HFFc6 (cell line): ENCODE results near the gene KCNC1. TPM values are rescaled to one million over a fixed set of nuclear protein-coding genes. Genes with fewer than 3 reads are reported as not detected.

ENCODE experiments used
- DNase-seq: peaks from one replicate; pipeline ENCODE4 v3.0.0-alpha.2; 2018
- H3K27ac Mint-ChIP-seq: 2 replicates; pipeline ENCODE4 v1.8.0; 2020; ENCODE audit warnings: mild to moderate bottlenecking, mixed read lengths
- H3K27me3 Mint-ChIP-seq: 2 replicates; pipeline ENCODE4 v1.8.0; 2021; ENCODE audit warnings: mild to moderate bottlenecking, moderate library complexity, mixed read lengths; ENCODE audit not compliant: insufficient read depth
- H3K36me3 Mint-ChIP-seq: 2 replicates; pipeline ENCODE4 v1.8.0; 2021; ENCODE audit warnings: low read depth, mixed read lengths
- H3K4me1 Mint-ChIP-seq: 2 replicates; pipeline ENCODE4 v1.8.0; 2020; ENCODE audit warnings: low read depth, mixed read lengths
- H3K4me3 Mint-ChIP-seq: 2 replicates; pipeline ENCODE4 v1.8.0; 2020; ENCODE audit warnings: mild to moderate bottlenecking, moderate library complexity, mixed read lengths
- H3K9me3 Mint-ChIP-seq: 2 replicates; pipeline ENCODE4 v1.8.0; 2020; ENCODE audit warnings: mild to moderate bottlenecking, mixed read lengths
- CTCF ChIP-seq: fragments of 200-600 bp; sonication (generic); IDR thresholded peaks from 2 replicates; pipeline ENCODE4 v1.5.0; 2021; ENCODE audit warnings: antibody characterized with exemption, mild to moderate bottlenecking
- total RNA-seq, 6 experiments: library from RNA; stranded (reverse); fragmentation: NEBNext Ultra II Directional; extraction: Animal tissue kit (Norgen Biotek cat#: 25700); gene quantifications; 2 replicates in 1 of 6; 3 replicates in 5 of 6; pipeline ENCODE4 v1.2.3, GENCODE V29; 2021

Gene KCNC1
- total RNA-seq, 6 experiments from 2014 or later = not detected

- H3K36me3 Mint-ChIP-seq = no peaks in the 10 kb centered on the region
- H3K27me3 Mint-ChIP-seq = peaks cover 22% of the 10 kb centered on the region
- no peaks in the 10 kb centered on the region for H3K9me3 Mint-ChIP-seq
- H3K4me1 Mint-ChIP-seq = no peaks in the 10 kb centered on the region
- H3K4me3 Mint-ChIP-seq = no peak overlapping the region
- H3K27ac Mint-ChIP-seq = no peak overlapping the region
- TF ChIP-seq CTCF = no peak
- no peak for DNase-seq
These were observed 41.1 kb downstream of the KCNC1 start for GRCh38 chr11:17775507-17776211.

GRCh38 chr11:17776212-17776875 is 41.8 kb downstream of the KCNC1 start:
- H3K9me3 Mint-ChIP-seq = no peaks in the 10 kb centered on the region
- DNase-seq = no peak
- H3K36me3 Mint-ChIP-seq = no peaks in the 10 kb centered on the region; the same call in 1 of the 2 replicates
- no peaks in the 10 kb centered on the region for H3K4me1 Mint-ChIP-seq
- H3K4me3 Mint-ChIP-seq = no peak overlapping the region
- H3K27ac Mint-ChIP-seq = no peak overlapping the region
- peaks cover 19% of the 10 kb centered on the region for H3K27me3 Mint-ChIP-seq
- no peak for TF ChIP-seq CTCF

DNA sequence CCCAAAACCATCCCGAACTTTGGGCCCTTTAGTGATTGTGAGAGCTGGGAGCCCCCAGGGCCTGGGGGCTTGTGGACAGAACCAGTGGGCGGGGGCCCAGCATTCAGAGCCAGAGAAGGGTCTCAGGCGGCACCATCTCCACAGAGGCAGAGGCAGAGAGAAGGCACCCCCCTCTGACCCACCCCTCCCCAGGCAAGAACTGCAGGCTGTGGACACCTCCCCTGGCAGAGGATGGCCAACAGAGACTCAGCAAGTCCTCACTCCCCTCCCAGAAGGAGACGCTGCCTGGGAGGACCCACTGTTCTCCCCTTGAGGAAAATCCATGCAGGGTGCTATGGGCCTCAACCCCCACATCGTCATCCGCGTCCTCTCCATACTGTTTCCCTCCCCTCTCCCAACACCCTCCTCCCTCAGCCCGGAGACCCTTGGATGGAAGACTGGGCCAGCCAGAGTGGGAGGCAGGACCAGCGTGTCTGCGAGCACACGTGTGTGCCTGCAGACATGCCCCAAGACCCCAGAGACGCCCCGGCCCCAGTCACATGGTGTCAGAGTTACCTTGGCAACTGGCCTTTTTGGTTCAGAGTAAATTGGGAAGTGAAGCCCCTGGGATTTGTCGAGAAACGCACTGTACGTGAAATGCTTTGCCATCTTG is 42.6 kb downstream of the KCNC1 start:
- Mint-ChIP-seq H3K27ac (no peak overlapping the region), H3K9me3 (no peaks in the 10 kb centered on the region), H3K36me3 (no peaks in the 10 kb centered on the region; the same call in 1 of the 2 replicates), H3K4me3 (no peak overlapping the region), H3K4me1 (no peaks in the 10 kb centered on the region), H3K27me3 (peaks cover 19% of the 10 kb centered on the region)
- no peak for DNase-seq
- TF ChIP-seq CTCF = no peak

- Mint-ChIP-seq H3K27ac (no peak overlapping the region), H3K4me1 (no peaks in the 10 kb centered on the region), H3K9me3 (no peaks in the 10 kb centered on the region), H3K4me3 (no peak overlapping the region), H3K36me3 (no peaks in the 10 kb centered on the region; the same call in 1 of the 2 replicates), H3K27me3 (peaks cover 19% of the 10 kb centered on the region)
- no peak for TF ChIP-seq CTCF
- no peak for DNase-seq
These were observed 43.1 kb downstream of the KCNC1 start for GRCh38 chr11:17777738-17778091.

DNA sequence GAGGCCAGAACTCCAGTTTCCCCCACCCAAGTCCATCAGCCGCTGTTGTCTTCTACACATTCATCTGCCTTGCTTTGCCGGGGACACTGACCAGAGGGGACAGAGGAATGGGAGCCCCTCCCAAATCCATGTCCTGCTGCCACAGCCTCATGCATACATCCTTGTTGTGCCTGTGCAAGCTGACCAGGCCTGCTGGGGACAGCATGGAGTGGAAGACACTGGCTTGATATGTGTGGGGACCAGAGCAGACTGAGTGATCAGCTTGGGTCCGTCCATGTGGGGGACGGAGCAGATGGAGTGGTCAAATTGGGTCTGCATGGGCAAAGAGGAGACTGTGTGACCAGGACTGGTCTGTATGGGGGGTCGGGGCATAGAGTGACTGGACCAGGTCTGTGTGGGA is 43.8 kb downstream of the KCNC1 start:
- Mint-ChIP-seq H3K9me3 (no peaks in the 10 kb centered on the region), H3K27me3 (peaks cover 19% of the 10 kb centered on the region), H3K27ac (no peak overlapping the region), H3K4me3 (no peak overlapping the region), H3K4me1 (no peaks in the 10 kb centered on the region), H3K36me3 (no peaks in the 10 kb centered on the region; the same call in 1 of the 2 replicates)
- no peak for TF ChIP-seq CTCF
- DNase-seq = no peak
